Kidney capillary endothelial cell (primary cell): ENCODE results near the gene CLEC16A.

Experiments
- DNase-seq: peaks from one replicate; pipeline ENCODE4 v3.0.0-alpha.2; 2018; ENCODE audit warnings: low spot score

CLEC16A gene

GRCh38 chr16:11224096-11224893, 279.9 kb downstream of the CLEC16A start:
- no peak for DNase-seq

- DNase-seq = no peak
These were observed 280.7 kb downstream of the CLEC16A start for GRCh38 chr16:11224894-11225676.

GRCh38 chr16:11225677-11226549, 281.5 kb downstream of the CLEC16A start:
- no peak for DNase-seq

- DNase-seq = no peak
These were observed 285.1 kb downstream of the CLEC16A start for GRCh38 chr16:11229432-11229831.

GRCh38 chr16:11229906-11230305, 285.5 kb downstream of the CLEC16A start:
- no peak for DNase-seq

GRCh38 chr16:11231367-11231970, 287.1 kb downstream of the CLEC16A start:
- no peak for DNase-seq
